Measurements from ENCODE around the gene VIPR2. TPM values are rescaled to one million over a fixed set of nuclear protein-coding genes. Genes with fewer than 3 reads are reported as not detected.

The VIPR2 gene
- total RNA-seq, 6 experiments from 2014 or later, result 0.15 to 0.51 (median 0.26) TPM; not detected in 2

DNA sequence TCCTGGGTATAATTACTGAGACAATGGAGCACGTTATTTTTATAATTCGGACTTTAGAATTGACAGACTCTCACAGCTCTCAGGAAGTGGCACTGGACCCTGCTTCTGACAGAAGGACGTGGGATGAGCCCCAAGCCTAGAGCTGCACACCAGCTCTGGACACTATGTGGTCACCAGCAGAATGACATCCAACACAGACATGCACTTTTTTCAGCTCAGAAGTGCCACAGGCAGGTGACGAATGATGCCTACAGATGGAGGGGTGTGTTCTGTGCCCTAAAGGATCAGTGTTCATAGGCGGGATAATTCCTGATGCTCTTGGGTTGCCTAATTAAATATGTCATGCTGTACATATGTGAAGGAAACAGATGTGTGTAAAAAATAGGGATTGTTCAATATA is 87.9 kb downstream of the VIPR2 start:
- no peak overlapping the region for H3K27ac ChIP-seq
- TF ChIP-seq, protein P1, sequence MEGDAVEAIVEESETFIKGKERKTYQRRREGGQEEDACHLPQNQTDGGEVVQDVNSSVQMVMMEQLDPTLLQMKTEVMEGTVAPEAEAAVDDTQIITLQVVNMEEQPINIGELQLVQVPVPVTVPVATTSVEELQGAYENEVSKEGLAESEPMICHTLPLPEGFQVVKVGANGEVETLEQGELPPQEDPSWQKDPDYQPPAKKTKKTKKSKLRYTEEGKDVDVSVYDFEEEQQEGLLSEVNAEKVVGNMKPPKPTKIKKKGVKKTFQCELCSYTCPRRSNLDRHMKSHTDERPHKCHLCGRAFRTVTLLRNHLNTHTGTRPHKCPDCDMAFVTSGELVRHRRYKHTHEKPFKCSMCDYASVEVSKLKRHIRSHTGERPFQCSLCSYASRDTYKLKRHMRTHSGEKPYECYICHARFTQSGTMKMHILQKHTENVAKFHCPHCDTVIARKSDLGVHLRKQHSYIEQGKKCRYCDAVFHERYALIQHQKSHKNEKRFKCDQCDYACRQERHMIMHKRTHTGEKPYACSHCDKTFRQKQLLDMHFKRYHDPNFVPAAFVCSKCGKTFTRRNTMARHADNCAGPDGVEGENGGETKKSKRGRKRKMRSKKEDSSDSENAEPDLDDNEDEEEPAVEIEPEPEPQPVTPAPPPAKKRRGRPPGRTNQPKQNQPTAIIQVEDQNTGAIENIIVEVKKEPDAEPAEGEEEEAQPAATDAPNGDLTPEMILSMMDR (IDR thresholded peaks at IDR 0.05), result no peak
- H3K9me3 ChIP-seq, result no peaks in the 10 kb centered on the region
- ATAC-seq (no peak), DNase-seq (peak in 1 of 3 donors; percentile 15)
- H3K27me3 ChIP-seq, result no peaks in the 10 kb centered on the region
- no peaks in the 10 kb centered on the region for H3K4me1 ChIP-seq
- WGBS (ENCODE audit: insufficient coverage, low coverage, low lambda C conversion rate, missing lambda C conversion rate), result 83% methylated on average over 4 of the region's 5 CpGs
- no peaks in the 10 kb centered on the region for H3K36me3 ChIP-seq
- intact Hi-C loops (cut with DNase I), result no loop called here
- H3K4me3 ChIP-seq, result no peak overlapping the region

DNA sequence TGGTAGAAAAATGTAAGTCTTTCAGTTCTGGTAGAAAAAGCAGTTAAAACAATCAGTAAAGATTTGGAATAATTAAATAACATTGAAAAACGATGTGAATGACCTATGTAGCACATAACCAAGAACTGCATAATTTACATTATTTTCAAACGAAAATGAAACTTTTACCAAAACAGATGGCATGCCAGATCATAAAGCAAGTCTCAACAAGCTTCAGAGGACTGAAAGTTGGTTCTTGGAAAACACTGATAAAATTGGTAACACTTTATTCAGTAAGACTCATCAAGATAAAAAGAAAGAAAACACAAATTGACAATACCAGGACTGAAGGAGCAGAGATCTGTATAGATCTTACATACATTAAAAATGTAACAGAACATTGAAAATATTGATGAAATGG is 92.8 kb downstream of the VIPR2 start:
- DNase-seq, result no peak
- Histone ChIP-seq H3K27ac (no peak overlapping the region), H3K4me1 (no peaks in the 10 kb centered on the region), H3K9me3 (no peaks in the 10 kb centered on the region), H3K36me3 (no peaks in the 10 kb centered on the region), H3K27me3 (no peaks in the 10 kb centered on the region), H3K4me3 (no peak overlapping the region)
- intact Hi-C loops (cut with DNase I), result no loop called here
- TF ChIP-seq POLR2A (IDR thresholded peaks at IDR 0.05), result no peak
- TF ChIP-seq, protein P1 (IDR thresholded peaks at IDR 0.05), result no peak
- ATAC-seq, result no peak
- 22% methylated on average over 2 of the region's 2 CpGs for WGBS (ENCODE audit: insufficient coverage, low coverage, low lambda C conversion rate, missing lambda C conversion rate)

DNA sequence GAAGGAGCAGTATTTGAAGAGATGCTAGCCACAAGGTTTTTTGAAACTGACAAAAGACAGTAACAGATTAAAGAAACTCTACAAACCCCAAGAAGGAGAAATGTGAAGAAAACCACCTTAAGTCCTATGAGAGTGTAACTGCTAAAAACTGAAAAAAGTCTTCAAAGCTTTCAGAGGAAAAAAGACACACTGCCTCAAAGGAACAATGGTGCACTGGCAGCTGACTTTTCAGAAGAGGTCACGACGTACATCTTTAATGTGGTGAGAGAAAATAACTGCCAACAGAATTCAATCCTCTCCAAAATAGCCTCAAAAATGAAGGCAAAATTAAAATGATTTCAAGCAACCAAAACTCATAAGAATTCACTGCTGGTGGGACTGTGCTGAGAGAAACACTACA is 94.0 kb downstream of the VIPR2 start:
- Histone ChIP-seq H3K27ac (no peak overlapping the region), H3K4me3 (no peak overlapping the region), H3K9me3 (no peaks in the 10 kb centered on the region), H3K27me3 (no peaks in the 10 kb centered on the region), H3K36me3 (no peaks in the 10 kb centered on the region), H3K4me1 (no peaks in the 10 kb centered on the region)
- WGBS (ENCODE audit: insufficient coverage, low coverage, low lambda C conversion rate, missing lambda C conversion rate), result 88% methylated on average over 2 of the region's 2 CpGs
- ATAC-seq, result no peak
- intact Hi-C loops (cut with DNase I), result no loop called here
- no peak for DNase-seq
- no peak for TF ChIP-seq POLR2A (IDR thresholded peaks at IDR 0.05)
- TF ChIP-seq, protein P1 (IDR thresholded peaks at IDR 0.05), result no peak

DNA sequence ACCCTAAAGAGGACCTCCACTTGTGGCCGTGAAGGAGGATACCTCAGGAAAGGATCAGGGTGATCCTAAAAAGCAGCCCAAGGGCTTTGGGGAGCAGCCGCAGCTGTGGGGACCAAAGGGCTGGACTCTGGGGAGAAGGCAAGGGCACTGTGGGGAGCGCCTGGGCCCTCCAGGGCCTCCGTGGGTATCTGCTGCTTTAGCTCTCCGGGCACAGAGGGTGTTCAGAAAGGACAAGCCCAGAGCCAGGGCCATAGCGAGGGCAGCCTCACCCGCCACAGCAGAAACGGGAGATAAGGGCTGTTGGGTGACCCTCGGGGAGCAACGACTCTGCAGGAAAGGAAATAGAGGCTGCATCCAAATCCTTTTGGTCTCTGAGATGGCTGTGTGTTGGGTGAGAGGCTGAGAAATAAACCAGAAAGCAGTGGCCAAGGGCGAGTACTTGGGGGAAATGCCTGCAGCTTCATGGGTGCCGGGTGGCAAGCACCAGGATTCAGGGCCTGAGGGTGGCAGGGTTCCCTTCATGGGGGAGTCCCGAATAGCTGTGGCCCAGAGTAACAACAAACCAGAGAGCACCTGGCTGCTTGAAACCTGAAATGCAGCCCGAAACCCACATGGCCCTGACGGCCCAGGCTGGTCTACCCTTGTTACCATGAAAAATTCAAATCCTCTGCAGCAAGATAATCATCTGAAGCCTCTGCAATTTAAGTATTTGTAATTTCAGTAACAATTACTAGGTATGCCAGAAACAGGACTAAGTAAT is 95.2 kb downstream of the VIPR2 start:
- Histone ChIP-seq H3K4me3 (no peak overlapping the region), H3K27me3 (no peaks in the 10 kb centered on the region), H3K36me3 (no peaks in the 10 kb centered on the region), H3K27ac (no peak overlapping the region), H3K4me1 (no peaks in the 10 kb centered on the region), H3K9me3 (no peaks in the 10 kb centered on the region)
- intact Hi-C loops (cut with DNase I), result no loop called here
- WGBS (ENCODE audit: insufficient coverage, low coverage, low lambda C conversion rate, missing lambda C conversion rate), result 33% methylated on average over 4 of the region's 15 CpGs
- DNase-seq (peak in 1 of 3 donors; percentile 23), ATAC-seq (no peak)
- TF ChIP-seq, protein P1 (IDR thresholded peaks at IDR 0.05), result no peak
- TF ChIP-seq POLR2A (IDR thresholded peaks at IDR 0.05), result no peak
